Stimulated activated CD8-positive, alpha-beta memory T cell treated with anti-CD3 and anti-CD28 coated beads, Interleukin-15, amount 100 ng/mL, for 1 hour (primary cell): Measurements from ENCODE around the gene TMED8.
"Not testable (repeated sequence)": the region's sequence is repeated elsewhere in the genome, so short reads cannot be mapped to it uniquely, and the experiment has no call there.

Experiments
- DNase-seq: peaks from one replicate; pipeline ENCODE4 v3.0.0-alpha.2; 2020; ENCODE audit warnings: low read depth

The TMED8 gene

GRCh38 chr14:77359626-77360025 is 17.3 kb downstream of the TMED8 start:
- DNase-seq = no peak

- DNase-seq = no peak
These were observed 20.0 kb downstream of the TMED8 start for GRCh38 chr14:77356899-77357298.

DNA sequence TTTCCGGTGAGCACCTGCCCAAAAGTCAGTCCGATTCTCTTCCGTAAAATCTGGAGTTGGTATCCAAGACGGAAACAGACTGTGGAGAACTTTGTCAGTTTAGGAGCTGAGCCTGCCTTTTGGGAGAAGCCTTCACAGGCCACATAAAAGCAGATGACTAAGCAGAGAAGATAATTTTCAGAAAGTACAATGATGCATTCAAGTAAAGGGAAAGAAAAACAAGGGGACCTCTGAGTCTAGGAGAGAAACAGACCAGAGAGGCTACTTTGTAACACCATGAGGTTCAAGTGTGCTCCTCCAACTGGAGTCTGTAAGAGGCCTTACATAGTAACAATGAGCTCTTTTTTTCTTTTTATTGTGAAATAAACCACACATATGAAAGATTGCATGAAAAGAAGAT is 21.1 kb downstream of the TMED8 start:
- DNase-seq = no peak

GRCh38 chr14:77353469-77354141 is 23.3 kb downstream of the TMED8 start:
- no peak for DNase-seq

DNA sequence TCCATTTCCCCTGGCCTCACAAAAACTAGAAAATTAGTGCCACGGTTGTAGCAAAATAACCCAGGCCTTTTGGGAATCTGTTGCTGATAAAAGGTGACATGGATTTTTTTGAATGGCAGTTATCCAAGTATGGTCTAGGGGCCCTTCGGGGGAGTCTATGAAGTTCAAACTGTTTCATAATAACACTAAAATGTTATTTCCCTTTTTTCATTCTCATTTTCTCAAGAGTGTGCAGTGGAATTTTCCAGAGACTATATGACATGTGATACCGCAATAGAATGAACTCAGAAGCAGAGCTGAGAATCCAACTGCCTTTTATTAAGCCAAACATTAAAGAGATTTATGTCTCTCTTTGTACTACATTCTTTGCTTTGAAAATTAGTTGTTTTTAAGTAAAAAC is 29.1 kb downstream of the TMED8 start:
- no peak for DNase-seq

- no peak for DNase-seq
These were observed 30.4 kb downstream of the TMED8 start for GRCh38 chr14:77346495-77346894.

DNA sequence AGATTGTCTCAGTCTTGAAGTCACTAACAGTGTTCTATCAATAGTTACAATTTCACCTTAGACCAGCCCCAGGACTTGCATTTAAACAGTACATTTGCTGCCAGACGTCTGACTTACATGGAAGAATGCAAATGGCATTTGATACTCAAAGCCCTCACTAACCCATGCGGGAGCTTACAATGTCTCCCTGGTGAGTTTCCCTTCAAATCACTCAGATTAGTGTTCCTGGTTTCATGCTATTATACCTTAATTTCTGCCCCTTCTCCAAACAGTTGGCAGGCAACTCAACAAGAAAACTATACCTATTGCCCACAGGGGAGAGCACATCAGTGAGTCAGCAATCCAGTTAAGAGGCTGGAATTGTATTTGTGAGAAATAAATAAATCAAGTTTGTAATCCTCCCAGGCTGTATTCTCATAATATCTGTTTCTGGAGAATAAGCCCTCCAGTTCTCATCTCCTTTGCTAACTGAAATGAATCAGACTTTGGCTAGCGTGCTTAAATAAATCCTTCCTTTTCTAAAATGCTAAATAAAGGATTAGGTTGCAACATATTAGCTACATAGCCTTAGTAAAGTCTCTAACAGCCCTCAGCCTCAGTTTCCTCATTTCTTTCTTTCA is 32.4 kb downstream of the TMED8 start:
- DNase-seq = no peak

DNA sequence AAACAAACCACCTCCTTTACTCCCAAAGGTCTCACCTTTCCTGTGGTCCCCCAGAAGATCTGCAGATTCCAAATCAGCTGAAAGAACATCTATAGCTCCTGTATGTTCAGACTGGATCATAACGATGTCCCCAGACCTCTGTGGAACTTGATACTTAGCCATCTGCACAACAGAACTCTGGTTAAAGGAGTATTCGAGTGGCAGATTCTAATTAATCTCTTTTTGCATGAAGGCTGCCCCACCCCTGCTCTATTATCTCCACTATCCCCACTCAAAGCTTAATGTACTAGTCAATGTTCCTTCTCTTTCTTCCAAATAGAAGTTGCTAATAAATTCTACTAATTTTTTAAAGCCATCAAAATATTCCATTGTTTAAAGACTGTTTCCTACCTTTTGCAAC is 33.2 kb downstream of the TMED8 start:
- DNase-seq = no peak

DNA sequence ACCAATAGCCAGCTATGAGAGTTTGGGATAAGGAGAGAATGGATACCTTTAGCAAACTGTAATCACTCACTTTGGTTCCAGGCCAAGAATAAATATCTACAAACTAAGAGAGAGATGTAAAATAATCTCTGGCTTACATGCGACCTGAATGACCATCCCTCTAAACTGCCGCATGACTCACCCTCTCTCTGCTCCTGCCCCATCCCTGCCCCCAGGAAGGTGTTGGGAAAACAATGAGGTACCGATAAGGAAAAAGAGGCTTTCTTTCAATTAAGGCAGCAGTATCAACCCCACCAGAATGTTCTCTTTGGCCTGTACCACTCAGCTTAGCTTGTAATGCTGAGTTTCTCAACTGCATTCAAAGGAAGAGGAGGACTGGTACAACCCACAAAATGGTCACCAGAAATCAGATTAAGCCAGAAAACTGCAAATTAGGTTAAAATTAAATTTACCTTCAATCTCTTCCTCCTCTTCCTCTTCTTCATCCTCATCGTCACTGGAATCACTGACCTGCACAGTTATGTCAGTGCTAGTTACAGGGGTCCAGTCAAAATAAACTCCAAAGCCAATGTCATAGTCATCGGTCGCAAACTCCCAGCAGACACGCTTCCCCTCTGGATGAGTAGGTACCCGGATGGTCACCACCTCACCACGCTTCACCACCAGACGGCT is 34.0 kb downstream of the TMED8 start:
- DNase-seq = no peak

- no peak for DNase-seq
These were observed 36.5 kb downstream of the TMED8 start for GRCh38 chr14:77340389-77340788.

- no peak for DNase-seq
These were observed 37.5 kb downstream of the TMED8 start for GRCh38 chr14:77339407-77339806.

- DNase-seq = no peak
These were observed 38.6 kb downstream of the TMED8 start for GRCh38 chr14:77338302-77338701.

DNA sequence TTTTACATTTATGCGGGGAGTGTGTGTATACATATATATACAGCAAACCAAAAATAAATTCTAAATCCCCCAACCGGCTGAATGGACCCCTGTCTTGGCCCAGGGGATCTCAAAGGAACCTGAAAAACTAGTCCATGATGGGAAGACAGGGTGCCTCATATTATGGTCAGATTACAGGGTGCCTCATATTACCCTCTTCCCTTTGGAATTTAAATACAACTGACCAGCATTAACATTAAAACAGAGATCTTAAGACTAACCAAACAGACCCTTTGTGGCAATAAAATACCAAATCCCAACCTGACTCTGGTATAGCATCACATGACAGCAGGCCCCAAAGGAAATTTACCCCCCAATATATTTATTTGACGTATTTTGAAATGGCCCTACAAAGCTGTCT is 39.0 kb downstream of the TMED8 start:
- no peak for DNase-seq

- not testable (repeated sequence) for DNase-seq
These were observed 39.6 kb downstream of the TMED8 start for GRCh38 chr14:77337255-77337654.

DNA sequence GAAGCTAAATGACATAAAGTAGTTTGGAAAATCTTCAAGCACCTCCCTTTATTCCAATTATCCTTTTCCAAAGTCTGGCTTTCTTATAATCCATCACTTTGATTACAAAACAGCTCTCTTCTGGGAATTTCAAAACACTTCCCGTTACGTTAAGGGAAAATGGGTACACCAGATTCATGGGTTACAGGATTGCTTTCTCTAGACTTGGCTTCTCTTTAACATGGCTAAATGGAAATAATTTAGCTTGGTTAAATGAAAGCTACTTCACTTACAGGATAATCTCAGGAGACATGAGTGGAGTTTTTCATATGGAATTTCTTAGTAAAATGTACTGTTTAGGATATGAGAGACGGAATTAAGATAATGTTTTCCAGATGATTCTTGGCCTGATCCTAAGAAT is 41.3 kb downstream of the TMED8 start:
- no peak for DNase-seq

- no peak for DNase-seq
These were observed 47.0 kb downstream of the TMED8 start for GRCh38 chr14:77329872-77330271.

- no peak for DNase-seq
These were observed 49.8 kb downstream of the TMED8 start for GRCh38 chr14:77327111-77327510.

- DNase-seq = no peak
These were observed 51.2 kb downstream of the TMED8 start for GRCh38 chr14:77325746-77326094.

DNA sequence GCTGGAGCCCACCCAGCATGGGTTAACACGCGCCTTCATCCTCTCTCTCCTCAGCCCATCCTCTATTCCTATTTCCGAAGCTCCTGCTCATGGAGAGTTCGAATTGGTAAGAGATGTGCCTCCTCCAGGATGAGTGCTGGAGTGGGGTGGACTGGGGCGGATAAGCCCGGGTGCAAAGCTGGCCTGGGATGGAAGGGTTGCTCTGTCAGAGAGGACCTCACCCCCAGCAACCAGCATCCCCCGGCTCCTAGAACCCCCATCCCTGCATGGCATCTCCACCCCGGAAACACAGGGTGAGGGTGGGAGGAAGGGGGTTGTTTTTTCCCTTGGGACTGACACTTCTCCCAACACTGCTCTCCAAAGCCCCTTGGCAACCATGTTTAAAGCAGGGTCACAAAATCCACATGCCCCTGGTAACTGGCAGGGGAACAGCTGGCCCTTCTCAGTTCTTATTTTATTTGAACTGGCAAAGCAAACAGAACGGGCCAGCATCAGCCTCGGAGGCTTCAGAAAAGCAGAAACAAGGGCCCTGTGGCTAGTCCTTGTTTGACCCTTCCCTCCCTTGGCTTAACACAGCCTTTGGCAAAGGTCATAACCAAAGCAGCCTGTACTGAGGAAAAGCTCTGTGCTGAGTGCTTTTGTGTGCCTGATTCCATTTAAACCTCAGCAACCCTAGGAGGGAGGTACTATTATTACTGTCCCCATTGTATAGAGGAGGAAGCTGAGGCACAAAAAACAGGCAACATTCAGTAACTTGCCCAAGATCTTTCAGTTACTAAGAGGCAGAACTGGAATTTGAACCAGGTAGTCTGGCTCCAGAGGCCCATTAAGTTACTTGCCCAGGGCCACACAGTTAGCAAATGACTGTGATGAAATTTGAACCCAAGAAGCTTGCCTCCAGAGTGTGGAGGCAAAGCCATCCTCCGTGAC is 51.8 kb downstream of the TMED8 start:
- DNase-seq = no peak

DNA sequence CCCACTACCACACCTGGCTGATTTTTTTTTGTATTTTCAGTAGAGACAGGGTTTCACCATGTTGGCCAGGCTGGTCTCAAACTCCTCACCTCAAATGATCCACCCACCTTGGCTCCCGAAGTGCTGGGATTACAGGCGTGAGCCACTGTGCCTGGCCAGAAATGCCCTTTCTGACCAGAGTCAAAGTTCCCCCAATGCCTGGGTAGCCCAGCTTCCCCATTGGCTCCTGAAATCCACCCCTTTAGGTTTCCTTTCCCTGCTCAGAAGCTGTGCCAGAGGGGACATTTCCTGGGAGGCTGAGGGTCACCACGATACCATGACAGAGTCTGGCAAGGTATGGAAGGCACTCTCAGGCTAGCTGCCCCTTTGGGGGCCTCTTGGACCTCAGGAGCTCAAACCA is 52.6 kb downstream of the TMED8 start:
- no peak for DNase-seq

GRCh38 chr14:77323571-77323970 is 53.3 kb downstream of the TMED8 start:
- no peak for DNase-seq

- no peak for DNase-seq
These were observed 53.9 kb downstream of the TMED8 start for GRCh38 chr14:77322951-77323350.
